ENCODE data around the gene TRPC6.

TRPC6 gene

GRCh38 chr11:101521821-101522220, 62.0 kb downstream of the TRPC6 start:
- no peak for DNase-seq (ENCODE audit: low spot score)

GRCh38 chr11:101516546-101516945, 67.3 kb downstream of the TRPC6 start:
- H3K36me3 ChIP-seq (ENCODE audit: low read depth): no peaks in the 10 kb centered on the region
- no peak overlapping the region for H3K27ac ChIP-seq (ENCODE audit: poor library complexity, severe bottlenecking)
- H3K4me3 ChIP-seq (ENCODE audit: severe bottlenecking): no peak overlapping the region
- no peaks in the 10 kb centered on the region for H3K27me3 ChIP-seq (ENCODE audit: insufficient read depth, poor library complexity, severe bottlenecking)
- ATAC-seq (ENCODE audit: low read depth) (no peak), DNase-seq (ENCODE audit: low spot score) (no peak)
- no peaks in the 10 kb centered on the region for H3K4me1 ChIP-seq (ENCODE audit: insufficient read depth, poor library complexity, severe bottlenecking)
- no peaks in the 10 kb centered on the region for H3K9me3 ChIP-seq (ENCODE audit: severe bottlenecking)
- TF ChIP-seq CTCF (IDR thresholded peaks at IDR 0.05; ENCODE audit: poor library complexity, severe bottlenecking): no peak

More at GRCh38 chr11:101521821-101522220, 62.0 kb downstream of the TRPC6 start:
- Histone ChIP-seq H3K4me1 (ENCODE audit: insufficient read depth, poor library complexity, severe bottlenecking) (no peaks in the 10 kb centered on the region), H3K27me3 (ENCODE audit: insufficient read depth, poor library complexity, severe bottlenecking) (no peaks in the 10 kb centered on the region), H3K9me3 (ENCODE audit: severe bottlenecking) (no peaks in the 10 kb centered on the region), H3K36me3 (ENCODE audit: low read depth) (no peaks in the 10 kb centered on the region), H3K4me3 (ENCODE audit: severe bottlenecking) (no peak overlapping the region), H3K27ac (ENCODE audit: poor library complexity, severe bottlenecking) (no peak overlapping the region)
- no peak for ATAC-seq (ENCODE audit: low read depth)
- TF ChIP-seq CTCF (IDR thresholded peaks at IDR 0.05; ENCODE audit: poor library complexity, severe bottlenecking): no peak

GRCh38 chr11:101511065-101511464, 72.7 kb downstream of the TRPC6 start:
- Histone ChIP-seq H3K9me3 (ENCODE audit: severe bottlenecking) (no peaks in the 10 kb centered on the region), H3K27ac (ENCODE audit: poor library complexity, severe bottlenecking) (no peak overlapping the region), H3K4me3 (ENCODE audit: severe bottlenecking) (no peak overlapping the region), H3K27me3 (ENCODE audit: insufficient read depth, poor library complexity, severe bottlenecking) (no peaks in the 10 kb centered on the region), H3K4me1 (ENCODE audit: insufficient read depth, poor library complexity, severe bottlenecking) (no peaks in the 10 kb centered on the region), H3K36me3 (ENCODE audit: low read depth) (no peaks in the 10 kb centered on the region)
- no peak for DNase-seq (ENCODE audit: low spot score)
- TF ChIP-seq CTCF (IDR thresholded peaks at IDR 0.05; ENCODE audit: poor library complexity, severe bottlenecking): no peak
- no peak for ATAC-seq (ENCODE audit: low read depth)

GRCh38 chr11:101510591-101510990, 73.2 kb downstream of the TRPC6 start:
- ATAC-seq (ENCODE audit: low read depth) (no peak), DNase-seq (ENCODE audit: low spot score) (no peak)
- no peak overlapping the region for H3K27ac ChIP-seq (ENCODE audit: poor library complexity, severe bottlenecking)

More at GRCh38 chr11:101510591-101510990, 73.2 kb downstream of the TRPC6 start:
- Histone ChIP-seq H3K36me3 (ENCODE audit: low read depth) (no peaks in the 10 kb centered on the region), H3K27me3 (ENCODE audit: insufficient read depth, poor library complexity, severe bottlenecking) (no peaks in the 10 kb centered on the region), H3K4me1 (ENCODE audit: insufficient read depth, poor library complexity, severe bottlenecking) (no peaks in the 10 kb centered on the region), H3K4me3 (ENCODE audit: severe bottlenecking) (no peak overlapping the region), H3K9me3 (ENCODE audit: severe bottlenecking) (no peaks in the 10 kb centered on the region)
- TF ChIP-seq CTCF (IDR thresholded peaks at IDR 0.05; ENCODE audit: poor library complexity, severe bottlenecking): no peak
